Measurements from ENCODE around the gene MEF2C.

GRCh38 chr5:88925692-88926490 is 42.9 kb upstream of the MEF2C start:
- no peak for TF ChIP-seq CTCF (IDR thresholded peaks at IDR 0.05)
- TF ChIP-seq POLR2A (IDR thresholded peaks at IDR 0.05): no peak
- TF ChIP-seq EP300 (IDR thresholded peaks at IDR 0.05): no peak
- no peak for TF ChIP-seq POLR2AphosphoS5 (IDR thresholded peaks at IDR 0.05)

Measured in stomach (tissue), 4 donors.